Naive thymus-derived CD4-positive, alpha-beta T cell (primary cell): ENCODE data around the gene ODAD4. TPM values are rescaled to one million over a fixed set of nuclear protein-coding genes. Genes with fewer than 3 reads are reported as not detected.

Experiments
- ATAC-seq: fragments of 150-1000 bp; cut with Tn5 transposase; 2 replicates; pipeline ENCODE4 v1.10.0; 2021; ENCODE audit warnings: mild to moderate bottlenecking, moderate library complexity
- CTCF ChIA-PET: fragments of 350-600 bp; sonication (Branson Sonifier 250); formaldehyde crosslinking; loops from one replicate; lab custom pipeline; 2021; ENCODE audit warnings: antibody characterized with exemption; lab: Charles Lee
- POLR2A ChIA-PET: fragments of 350-600 bp; sonication (Branson Sonifier 250); formaldehyde crosslinking; loops from one replicate; lab custom pipeline; 2021; ENCODE audit warnings: antibody characterized with exemption, inconsistent platforms; lab: Charles Lee
- DNase-seq, 9 donors: peaks; one replicate each; pipeline versions ENCODE4 v3.0.0 to v3.0.0-alpha.2; 2020 to 2022; ENCODE audit warnings: mixed read lengths in 1 of 9
- H3K27ac ChIP-seq: one replicate; pipeline ENCODE4 v1.7.0; 2013; ENCODE audit warnings: mild to moderate bottlenecking, low read depth, low read length, moderate library complexity
- H3K27me3 ChIP-seq, 2 donors: one replicate each; pipeline ENCODE4 v1.7.0; 2013; ENCODE audit warnings: low read length in 2 of 2, mild to moderate bottlenecking in 2 of 2, moderate library complexity in 2 of 2; ENCODE audit not compliant: control insufficient read depth in 2 of 2, insufficient read depth in 2 of 2
- H3K36me3 ChIP-seq, 3 experiments: 1 replicate in 2 of 3; 2 replicates in 1 of 3; pipeline ENCODE4 v1.7.0; 2013; ENCODE audit warnings: low read length in 3 of 3, mild to moderate bottlenecking in 3 of 3, moderate library complexity in 1 of 3; ENCODE audit not compliant: insufficient read depth in 3 of 3, control insufficient read depth in 2 of 3
- H3K4me1 ChIP-seq, 2 donors: one replicate each; pipeline ENCODE4 v1.7.0; 2013; ENCODE audit warnings: low read length in 2 of 2, mild to moderate bottlenecking in 2 of 2, moderate library complexity in 1 of 2; ENCODE audit not compliant: control insufficient read depth in 2 of 2, insufficient read depth in 2 of 2
- H3K4me3 ChIP-seq: 2 replicates; pipeline ENCODE4 v1.7.0; 2013; ENCODE audit warnings: mild to moderate bottlenecking, low read length
- H3K9me3 ChIP-seq, 3 experiments: 1 replicate in 2 of 3; 2 replicates in 1 of 3; pipeline ENCODE4 v1.7.0; 2013; ENCODE audit warnings: low read length in 3 of 3; ENCODE audit not compliant: control insufficient read depth in 2 of 3
- H3K27ac Mint-ChIP-seq, 9 donors: one replicate each; pipeline ENCODE4 v1.8.0; 2020 to 2022; ENCODE audit warnings: mixed read lengths in 9 of 9, mild to moderate bottlenecking in 8 of 9, moderate library complexity in 5 of 9, inconsistent platforms in 2 of 9
- H3K27me3 Mint-ChIP-seq, 5 donors: one replicate each; pipeline ENCODE4 v1.8.0; 2021 to 2022; ENCODE audit warnings: mixed read lengths in 5 of 5, mild to moderate bottlenecking in 1 of 5
- H3K36me3 Mint-ChIP-seq, 5 donors: one replicate each; pipeline ENCODE4 v1.8.0; 2020 to 2022; ENCODE audit warnings: mixed read lengths in 5 of 5, mild to moderate bottlenecking in 3 of 5, inconsistent platforms in 1 of 5
- H3K4me1 Mint-ChIP-seq, 7 donors: one replicate each; pipeline ENCODE4 v1.8.0; 2020 to 2022; ENCODE audit warnings: mixed read lengths in 7 of 7, mild to moderate bottlenecking in 3 of 7, inconsistent platforms in 1 of 7
- H3K4me3 Mint-ChIP-seq, 10 donors: one replicate each; pipeline ENCODE4 v1.8.0; 2020 to 2022; ENCODE audit warnings: mild to moderate bottlenecking in 10 of 10, mixed read lengths in 10 of 10, moderate library complexity in 6 of 10, inconsistent platforms in 2 of 10
- H3K9me3 Mint-ChIP-seq, 11 donors: one replicate each; pipeline ENCODE4 v1.8.0; 2020 to 2022; ENCODE audit warnings: mixed read lengths in 11 of 11, mild to moderate bottlenecking in 4 of 11, inconsistent platforms in 1 of 11, moderate library complexity in 1 of 11
- intact Hi-C, 2 donors: fragments of 100-400 bp; cut with micrococcal nuclease; formaldehyde crosslinking; loops; one replicate each; pipeline ENCODE4 v1.15.1; 2023
- polyA plus RNA-seq, 2 donors: library from polyadenylated mRNA; unstranded; fragments of 300-500 nt; fragmentation: Illumina TruSeq; gene quantifications; one replicate each; pipeline ENCODE4 v1.2.3, GENCODE V29; 2021
- total RNA-seq, 6 experiments: library from RNA in 5 of 6; stranded (reverse) in 5 of 6; gene quantifications; 1 replicate in 5 of 6; 2 replicates in 1 of 6; pipeline ENCODE4 v1.2.3 and lab custom pipeline; 2021 to 2026

Gene ODAD4
- total and polyA plus RNA-seq, 7 experiments from 2014 or later = 0.10 to 4.1 (median 0.83) TPM; not detected in 1

GRCh38 chr17:41892021-41892376 lies 38.4 kb upstream of the ODAD4 start:
- H3K9me3 ChIP-seq = no peaks in the 10 kb centered on the region
- H3K36me3 ChIP-seq = peaks cover 13 to 89% (median 14%) of the 10 kb centered on the region in 3 experiments
- no peak for DNase-seq

GRCh38 chr17:41893384-41893783 lies 37.0 kb upstream of the ODAD4 start:
- H3K4me3 Mint-ChIP-seq = no peak overlapping the region
- DNase-seq (no peak), ATAC-seq (no peak)
- H3K27me3 ChIP-seq = no peaks in the 10 kb centered on the region
- no peaks in the 10 kb centered on the region for H3K4me1 ChIP-seq
- no peak overlapping the region for H3K4me3 ChIP-seq
- ChIA-PET CTCF (interaction anchor here (0.7 kb wide), 1 partner anchor 103 kb away, joined by 5 read pairs; no protein-coding TSS in a partner anchor), POLR2A (interaction anchor here (0.7 kb wide), 1 partner anchor 205 kb away, joined by 3 read pairs; the partner anchor contains the start of gene EIF1)
- H3K27ac Mint-ChIP-seq = no peak overlapping the region
- H3K27ac ChIP-seq = no peak overlapping the region
- intact Hi-C loops = no loop called here
- H3K27me3 Mint-ChIP-seq = no peaks in the 10 kb centered on the region
- no peaks in the 10 kb centered on the region for H3K9me3 Mint-ChIP-seq
- H3K4me1 Mint-ChIP-seq = peaks cover 0 to 5% (median 0%) of the 10 kb centered on the region in 7 donors
- peaks cover 0 to 58% (median 18%) of the 10 kb centered on the region in 5 donors for H3K36me3 Mint-ChIP-seq
- H3K36me3 ChIP-seq = peaks cover 15 to 90% (median 17%) of the 10 kb centered on the region in 3 experiments
- no peaks in the 10 kb centered on the region for H3K9me3 ChIP-seq

More at GRCh38 chr17:41892021-41892376, 38.4 kb upstream of the ODAD4 start:
- no peaks in the 10 kb centered on the region for H3K4me1 ChIP-seq
- peaks cover 0 to 5% (median 0%) of the 10 kb centered on the region in 7 donors for H3K4me1 Mint-ChIP-seq
- H3K27ac Mint-ChIP-seq = peak overlapping the region in 1 of 9 donors; percentile 41
- intact Hi-C loops = no loop called here
- H3K27ac ChIP-seq = no peak overlapping the region
- ATAC-seq = no peak
- no peaks in the 10 kb centered on the region for H3K9me3 Mint-ChIP-seq
- no peak overlapping the region for H3K4me3 ChIP-seq
- H3K36me3 Mint-ChIP-seq = peaks cover 4 to 58% (median 17%) of the 10 kb centered on the region in 5 donors
- no peaks in the 10 kb centered on the region for H3K27me3 ChIP-seq
- ChIA-PET CTCF (no interaction called here), POLR2A (no interaction called here)
- H3K27me3 Mint-ChIP-seq = no peaks in the 10 kb centered on the region
- no peak overlapping the region for H3K4me3 Mint-ChIP-seq

- ChIA-PET POLR2A (no interaction called here), CTCF (interaction anchor here (0.6 kb wide), 1 partner anchor 88 kb away, joined by 6 read pairs; no protein-coding TSS in a partner anchor)
- no peaks in the 10 kb centered on the region for H3K9me3 Mint-ChIP-seq
- H3K4me1 Mint-ChIP-seq = peaks cover 0 to 9% (median 0%) of the 10 kb centered on the region in 7 donors
- Histone ChIP-seq H3K27ac (no peak overlapping the region), H3K4me3 (no peak overlapping the region), H3K4me1 (no peaks in the 10 kb centered on the region), H3K9me3 (no peaks in the 10 kb centered on the region), H3K27me3 (no peaks in the 10 kb centered on the region), H3K36me3 (peaks cover 15 to 92% (median 23%) of the 10 kb centered on the region in 3 experiments)
- DNase-seq (no peak), ATAC-seq (no peak)
- intact Hi-C loops = no loop called here
- peaks cover 4 to 66% (median 22%) of the 10 kb centered on the region in 5 donors for H3K36me3 Mint-ChIP-seq
- H3K4me3 Mint-ChIP-seq = no peak overlapping the region
- H3K27ac Mint-ChIP-seq = no peak overlapping the region
- no peaks in the 10 kb centered on the region for H3K27me3 Mint-ChIP-seq
Observed at GRCh38 chr17:41894791-41895331, 35.6 kb upstream of the ODAD4 start.

- Histone ChIP-seq H3K4me3 (no peak overlapping the region), H3K4me1 (no peaks in the 10 kb centered on the region), H3K9me3 (no peaks in the 10 kb centered on the region), H3K36me3 (peaks cover 15 to 94% (median 23%) of the 10 kb centered on the region in 3 experiments), H3K27me3 (no peaks in the 10 kb centered on the region), H3K27ac (no peak overlapping the region)
- Mint-ChIP-seq H3K4me1 (peaks cover 0 to 9% (median 0%) of the 10 kb centered on the region in 7 donors), H3K9me3 (no peaks in the 10 kb centered on the region), H3K36me3 (peaks cover 4 to 65% (median 20%) of the 10 kb centered on the region in 5 donors), H3K27ac (peak overlapping the region in 1 of 9 donors; percentile 59), H3K4me3 (no peak overlapping the region), H3K27me3 (no peaks in the 10 kb centered on the region)
- ATAC-seq = no peak
- intact Hi-C loops = no loop called here
- DNase-seq = no peak
- CTCF ChIA-PET = no interaction called here
- POLR2A ChIA-PET = no interaction called here
Observed at GRCh38 chr17:41895617-41896016, 34.8 kb upstream of the ODAD4 start.

GRCh38 chr17:41896726-41897125 lies 33.7 kb upstream of the ODAD4 start:
- Histone ChIP-seq H3K27me3 (no peaks in the 10 kb centered on the region), H3K9me3 (no peaks in the 10 kb centered on the region), H3K4me3 (no peak overlapping the region), H3K36me3 (peaks cover 15 to 94% (median 23%) of the 10 kb centered on the region in 3 experiments), H3K4me1 (no peaks in the 10 kb centered on the region), H3K27ac (no peak overlapping the region)
- Mint-ChIP-seq H3K27me3 (no peaks in the 10 kb centered on the region), H3K4me1 (peaks cover 0 to 16% (median 0%) of the 10 kb centered on the region in 7 donors), H3K9me3 (no peaks in the 10 kb centered on the region), H3K4me3 (no peak overlapping the region), H3K36me3 (peaks cover 11 to 72% (median 20%) of the 10 kb centered on the region in 5 donors), H3K27ac (peak overlapping the region in 2 of 9 donors; percentile 42 to 62)
- no peak for ATAC-seq
- POLR2A ChIA-PET = no interaction called here
- CTCF ChIA-PET = no interaction called here
- DNase-seq = no peak
- intact Hi-C loops = no loop called here

GRCh38 chr17:41901646-41902045 lies 28.8 kb upstream of the ODAD4 start:
- Mint-ChIP-seq H3K4me3 (no peak overlapping the region), H3K36me3 (peaks cover 13 to 58% (median 15%) of the 10 kb centered on the region in 5 donors), H3K27ac (no peak overlapping the region), H3K4me1 (peaks cover 0 to 11% (median 0%) of the 10 kb centered on the region in 7 donors), H3K27me3 (no peaks in the 10 kb centered on the region), H3K9me3 (no peaks in the 10 kb centered on the region)
- CTCF ChIA-PET = no interaction called here
- Histone ChIP-seq H3K27ac (no peak overlapping the region), H3K4me1 (no peaks in the 10 kb centered on the region), H3K4me3 (no peak overlapping the region), H3K36me3 (peaks cover 28 to 85% (median 29%) of the 10 kb centered on the region in 3 experiments), H3K27me3 (no peaks in the 10 kb centered on the region), H3K9me3 (no peaks in the 10 kb centered on the region)
- DNase-seq (no peak), ATAC-seq (no peak)
- intact Hi-C loops = no loop called here
- POLR2A ChIA-PET = no interaction called here
